Keratinocyte (primary cell): Measurements from ENCODE around the gene GPR15LG.

ENCODE experiments used
- EZH2 ChIP-seq: IDR thresholded peaks from one replicate; pipeline ENCODE4 v1.6.1; 2012; ENCODE audit warnings: inconsistent platforms, mild to moderate bottlenecking, low read length, moderate library complexity
- TF ChIP-seq, protein P1 (sequence below), 3 experiments: IDR thresholded peaks in 1 of 3; conservative IDR thresholded peaks in 1 of 3; optimal IDR thresholded peaks in 1 of 3; 2 replicates in 2 of 3; 3 replicates in 1 of 3; pipeline versions ENCODE3 to v1.5.1; 2011; ENCODE audit warnings: low read length in 3 of 3, mild to moderate bottlenecking in 3 of 3, moderate library complexity in 2 of 3, control low read depth in 1 of 3, inconsistent platforms in 1 of 3; ENCODE audit not compliant: insufficient read depth in 2 of 3; ENCODE audit errors: extremely low read depth in 1 of 3

DNA sequence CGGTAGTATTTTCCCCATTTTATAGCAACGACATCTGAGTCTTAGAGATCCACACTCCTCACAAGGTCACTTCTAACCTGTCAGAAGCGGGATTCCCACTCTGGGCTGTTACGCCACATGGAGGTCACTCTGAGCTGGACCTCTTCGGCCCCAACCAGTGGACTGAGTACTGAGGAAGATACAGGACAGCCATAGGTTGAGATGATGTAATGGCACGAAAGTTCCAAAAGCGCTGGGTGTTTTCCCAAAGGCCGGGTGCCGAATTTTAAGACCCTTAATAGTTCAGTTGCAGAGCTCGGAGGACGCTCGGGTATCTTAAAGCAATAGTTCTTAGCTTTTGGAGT, 33.6 kb upstream of the GPR15LG start:
- TF ChIP-seq, protein P1, sequence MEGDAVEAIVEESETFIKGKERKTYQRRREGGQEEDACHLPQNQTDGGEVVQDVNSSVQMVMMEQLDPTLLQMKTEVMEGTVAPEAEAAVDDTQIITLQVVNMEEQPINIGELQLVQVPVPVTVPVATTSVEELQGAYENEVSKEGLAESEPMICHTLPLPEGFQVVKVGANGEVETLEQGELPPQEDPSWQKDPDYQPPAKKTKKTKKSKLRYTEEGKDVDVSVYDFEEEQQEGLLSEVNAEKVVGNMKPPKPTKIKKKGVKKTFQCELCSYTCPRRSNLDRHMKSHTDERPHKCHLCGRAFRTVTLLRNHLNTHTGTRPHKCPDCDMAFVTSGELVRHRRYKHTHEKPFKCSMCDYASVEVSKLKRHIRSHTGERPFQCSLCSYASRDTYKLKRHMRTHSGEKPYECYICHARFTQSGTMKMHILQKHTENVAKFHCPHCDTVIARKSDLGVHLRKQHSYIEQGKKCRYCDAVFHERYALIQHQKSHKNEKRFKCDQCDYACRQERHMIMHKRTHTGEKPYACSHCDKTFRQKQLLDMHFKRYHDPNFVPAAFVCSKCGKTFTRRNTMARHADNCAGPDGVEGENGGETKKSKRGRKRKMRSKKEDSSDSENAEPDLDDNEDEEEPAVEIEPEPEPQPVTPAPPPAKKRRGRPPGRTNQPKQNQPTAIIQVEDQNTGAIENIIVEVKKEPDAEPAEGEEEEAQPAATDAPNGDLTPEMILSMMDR (optimal IDR thresholded peaks at IDR 0.05 in 1 of 3, IDR thresholded peaks at IDR 0.05 in 1 of 3, conservative IDR thresholded peaks at IDR 0.05 in 1 of 3; ENCODE audit: extremely low read depth in 1 of 3, insufficient read depth in 2 of 3, low read length in 3 of 3), result no peak
- no peak for TF ChIP-seq EZH2
